HepG2 (cell line): Measurements from ENCODE around the gene DGUOK. TPM values are rescaled to one million over a fixed set of nuclear protein-coding genes. Genes with fewer than 3 reads are reported as not detected.

Experiments
- ATAC-seq: fragments of 200-7000 bp; cut with Tn5 transposase; 3 replicates; pipeline ENCODE4 v1.9.1; 2020; ENCODE audit warnings: mild to moderate bottlenecking, moderate library complexity
- BruUV-seq: library from RNA; stranded (reverse); fragments of 400-500 nt; replicated peaks from 2 replicates; lab custom pipeline; 2021; lab: Mats Ljungman, UMichigan
- CTCF ChIA-PET: fragments of 300-600 bp; formaldehyde crosslinking; extraction: SDS; loops from one replicate; lab custom pipeline; 2021; ENCODE audit warnings: low total read pairs, inconsistent platforms, low intra/inter-chr PET ratio; lab: Yijun Ruan, JAX
- POLR2A ChIA-PET: fragments of 350-600 bp; sonication (Branson Sonifier 250); formaldehyde crosslinking; loops from one replicate; lab custom pipeline; 2020; ENCODE audit warnings: antibody characterized with exemption, inconsistent platforms; lab: Yijun Ruan, JAX
- DNase-seq: peaks from one replicate; pipeline ENCODE4 v3.0.0-alpha.2; 2015; ENCODE audit warnings: low spot score
- FAIRE-seq: peaks from 3 replicates; lab custom pipeline; 2011; peaks lifted over from hg19 to GRCh38; lab: Jason Lieb, UNC
- H2AFZ ChIP-seq: one replicate; pipeline ENCODE4 v1.6.1; 2011; ENCODE audit warnings: low read length, inconsistent platforms
- H3K27ac ChIP-seq: fragments of 300-600 bp; 3 replicates; pipeline ENCODE4 v1.8.0; 2011; ENCODE audit warnings: mixed run types, mild to moderate bottlenecking, mixed read lengths, low read length, inconsistent platforms; ENCODE audit not compliant: insufficient read depth; ENCODE audit errors: extremely low read length
- H3K27me3 ChIP-seq, 2 experiments: fragments of 200-600 bp in 1 of 2; 2 replicates in 1 of 2; 3 replicates in 1 of 2; pipeline versions ENCODE4 v1.6.0 to v1.8.0; 2011; ENCODE audit warnings: low read length in 2 of 2, mild to moderate bottlenecking in 2 of 2, moderate library complexity in 2 of 2, inconsistent platforms in 1 of 2; ENCODE audit not compliant: insufficient read depth in 2 of 2, control insufficient read depth in 1 of 2
- H3K36me3 ChIP-seq, 2 experiments: fragments of 200-600 bp in 1 of 2; replicated peaks in 1 of 2; 2 replicates in 1 of 2; 3 replicates in 1 of 2; pipeline versions ENCODE4 v1.5.1 to v1.8.0; 2011; ENCODE audit warnings: low read length in 2 of 2, inconsistent platforms in 1 of 2; ENCODE audit not compliant: insufficient read depth in 2 of 2, control insufficient read depth in 1 of 2
- H3K4me1 ChIP-seq: 2 replicates; pipeline ENCODE4 v1.5.1; 2012; ENCODE audit warnings: low read length, inconsistent platforms; ENCODE audit not compliant: insufficient read depth
- H3K4me2 ChIP-seq: 2 replicates; pipeline ENCODE4 v1.6.0; 2011; ENCODE audit warnings: low read depth, low read length, inconsistent platforms
- H3K4me3 ChIP-seq, 3 experiments: fragments of 200-600 bp in 1 of 3; sonication (generic), shearing (Covaris generic) in 1 of 3; replicated peaks in 1 of 3; 2 replicates each; pipeline ENCODE4 v1.5.1; 2011 to 2016; ENCODE audit warnings: low read length in 3 of 3, inconsistent platforms in 2 of 3, low read depth in 2 of 3, mild to moderate bottlenecking in 2 of 3, control low read depth in 1 of 3, mixed read lengths in 1 of 3; ENCODE audit not compliant: insufficient read depth in 1 of 3
- H3K79me2 ChIP-seq: one replicate; pipeline ENCODE4 v1.6.1; 2011; ENCODE audit warnings: low read length, inconsistent platforms; ENCODE audit not compliant: insufficient read depth
- H3K9ac ChIP-seq: 2 replicates; pipeline ENCODE4 v1.6.0; 2011; ENCODE audit warnings: mild to moderate bottlenecking, low read depth, low read length, inconsistent platforms; ENCODE audit not compliant: insufficient read depth
- H3K9me3 ChIP-seq: 2 replicates; pipeline ENCODE4 v1.5.1; 2012; ENCODE audit warnings: mild to moderate bottlenecking, low read length
- H4K20me1 ChIP-seq: 2 replicates; pipeline ENCODE4 v1.6.0; 2011; ENCODE audit warnings: inconsistent platforms, mild to moderate bottlenecking, low read length, moderate library complexity; ENCODE audit not compliant: insufficient read depth
- FLYWCH1 ChIP-seq: sonication (generic); formaldehyde crosslinking; IDR thresholded peaks from 2 replicates; pipeline ENCODE4 v1.8.1; 2023; ENCODE audit warnings: mild to moderate bottlenecking, missing genetic modification reagents
- MEIS2 ChIP-seq: sonication (generic); formaldehyde crosslinking; IDR thresholded peaks from 2 replicates; pipeline ENCODE4 v1.9.0; 2021; ENCODE audit warnings: mild to moderate bottlenecking, missing genetic modification reagents
- PBX2 ChIP-seq: IDR thresholded peaks from 2 replicates; pipeline ENCODE4 v1.6.1; 2016; ENCODE audit warnings: control low read depth
- PBX3 ChIP-seq: sonication (generic); formaldehyde crosslinking; IDR thresholded peaks from 2 replicates; pipeline ENCODE4 v1.8.1; 2023; ENCODE audit warnings: missing genetic modification reagents, inconsistent platforms, borderline replicate concordance
- RFX1 ChIP-seq: fragments of 450-650 bp; IDR thresholded peaks from 2 replicates; pipeline ENCODE4 v1.6.1; 2017
- RNF219 ChIP-seq: sonication (generic); formaldehyde crosslinking; IDR thresholded peaks from 2 replicates; pipeline ENCODE4 v1.5.0; 2020; ENCODE audit warnings: mild to moderate bottlenecking, missing genetic modification reagents
- TP53 ChIP-seq: sonication (generic); formaldehyde crosslinking; conservative IDR thresholded peaks from 2 replicates; pipeline ENCODE4 v1.4.0; 2020; ENCODE audit warnings: missing genetic modification reagents
- ZBTB49 ChIP-seq: sonication (generic); formaldehyde crosslinking; IDR thresholded peaks from 2 replicates; pipeline ENCODE4 v1.4.0; 2020; ENCODE audit warnings: missing genetic modification reagents, borderline replicate concordance
- ZNF333 ChIP-seq: sonication (generic); formaldehyde crosslinking; IDR thresholded peaks from 2 replicates; pipeline ENCODE4 v1.4.0; 2020; ENCODE audit warnings: mild to moderate bottlenecking, missing genetic modification reagents, borderline replicate concordance
- WGBS: methylation state at CpG from one replicate; pipeline ENCODE4 v1.1.6; 2017; ENCODE audit warnings: low lambda C conversion rate; 5-methylcytosine and 5-hydroxymethylcytosine counted together
- in situ Hi-C: cut with HindIII; loops from 2 replicates; pipeline ENCODE4 v1.10.0; 2017; ENCODE audit warnings: low pct_unique_long_range_greater_than_20kb; ENCODE audit not compliant: extremely low pct_ligation_motif_present
- intact Hi-C: fragments of 100-400 bp; cut with micrococcal nuclease; formaldehyde crosslinking; loops from one replicate; pipeline ENCODE4 v1.10.0; 2022; ENCODE audit not compliant: unreplicated experiment
- polyA plus RNA-seq, 8 experiments: library from polyadenylated mRNA; depleted of rRNA in 3 of 8; stranded (reverse) in 7 of 8; unstranded in 1 of 8; fragments of >200 nt; fragmentation: Illumina TruSeq in 4 of 8; extraction: Trizol in 4 of 8; gene quantifications; 2 replicates each; pipeline versions ENCODE4 v1.2.1 to v1.2.3, GENCODE V29; 2011 to 2016; ENCODE audit warnings: low read depth in 4 of 8, missing spikeins in 1 of 8, mixed read lengths in 1 of 8; ENCODE audit not compliant: insufficient read depth in 1 of 8
- total RNA-seq, 5 experiments: library from RNA; depleted of rRNA; stranded (reverse); fragments of >200 nt; fragmentation: Illumina TruSeq; extraction: Trizol; gene quantifications; 2 replicates each; pipeline ENCODE4 v1.2.3, GENCODE V29; 2016; ENCODE audit warnings: low read depth in 1 of 5
- TF ChIP-seq, protein P1 (sequence below): sonication (generic); formaldehyde crosslinking; IDR thresholded peaks from 2 replicates; pipeline ENCODE4 v1.4.0; 2020; ENCODE audit warnings: missing genetic modification reagents

The DGUOK gene
- total and polyA plus RNA-seq, 2 of the 13 experiments (the other 11 are each of a cell fraction or from before 2014, with no cell fraction given): 105 to 137 TPM

- Histone ChIP-seq H3K4me1 (peaks cover 32% of the 10 kb centered on the region), H3K4me2 (no peak overlapping the region), H3K79me2 (no peaks in the 10 kb centered on the region), H4K20me1 (no peaks in the 10 kb centered on the region), H3K9ac (no peak overlapping the region), H2AFZ (no peak overlapping the region), H3K36me3 (no peaks in the 10 kb centered on the region), H3K9me3 (no peaks in the 10 kb centered on the region)
- in situ Hi-C loops: no loop called here
- ATAC-seq: no peak
- POLR2A ChIA-PET: no interaction called here
- 90% methylated on average over 2 of the region's 2 CpGs for WGBS
- no TSS peak for BruUV-seq
- TF ChIP-seq FLYWCH1: no peak
- TF ChIP-seq RFX1: peak; percentile 64
- no peak for TF ChIP-seq PBX2 (CRISPR knock-in tag)
- no peak for TF ChIP-seq PBX3
- TF ChIP-seq, all 625 proteins: peak for 1
- DNase-seq: no peak
- Histone ChIP-seq H3K4me3 (no peak overlapping the region), H3K27ac (no peak overlapping the region), H3K27me3 (peaks cover 0 to 62% of the 10 kb centered on the region in 2 experiments; a peak in 2 of 5 replicates)
- no peak for FAIRE-seq
- CTCF ChIA-PET: no interaction called here
- intact Hi-C loops: no loop called here
Measured at GRCh38 chr2:73977466-73977865, 50.8 kb downstream of the DGUOK start.

GRCh38 chr2:73979021-73979420, 52.3 kb downstream of the DGUOK start:
- WGBS: 67% methylated on average over 5 of the region's 5 CpGs
- BruUV-seq: no TSS peak
- no peaks in the 10 kb centered on the region for H3K79me2 ChIP-seq
- intact Hi-C loops (no loop called here), in situ Hi-C loops (no loop called here)
- no peak overlapping the region for H3K4me3 ChIP-seq
- H2AFZ ChIP-seq: no peak overlapping the region
- H3K27ac ChIP-seq: no peak overlapping the region
- no peaks in the 10 kb centered on the region for H3K36me3 ChIP-seq
- ATAC-seq: no peak
- H3K9ac ChIP-seq: no peak overlapping the region
- H3K9me3 ChIP-seq: no peaks in the 10 kb centered on the region
- DNase-seq: no peak
- H3K4me1 ChIP-seq: peaks cover 47% of the 10 kb centered on the region
- CTCF ChIA-PET: no interaction called here
- H3K4me2 ChIP-seq: no peak overlapping the region
- POLR2A ChIA-PET: interaction anchor here (0.9 to 1.4 kb wide), 3 partner anchors 23 to 151 kb away, joined by 3 to 4 read pairs (median 4); partner anchors contain the start of gene STAMBP
- H3K27me3 ChIP-seq: peaks cover 0 to 60% of the 10 kb centered on the region in 2 experiments; a peak in 2 of 5 replicates
- H4K20me1 ChIP-seq: no peaks in the 10 kb centered on the region
- FAIRE-seq: no peak
- TF ChIP-seq MEIS2 (CRISPR knock-in tag): no peak
- TF ChIP-seq, protein P1, sequence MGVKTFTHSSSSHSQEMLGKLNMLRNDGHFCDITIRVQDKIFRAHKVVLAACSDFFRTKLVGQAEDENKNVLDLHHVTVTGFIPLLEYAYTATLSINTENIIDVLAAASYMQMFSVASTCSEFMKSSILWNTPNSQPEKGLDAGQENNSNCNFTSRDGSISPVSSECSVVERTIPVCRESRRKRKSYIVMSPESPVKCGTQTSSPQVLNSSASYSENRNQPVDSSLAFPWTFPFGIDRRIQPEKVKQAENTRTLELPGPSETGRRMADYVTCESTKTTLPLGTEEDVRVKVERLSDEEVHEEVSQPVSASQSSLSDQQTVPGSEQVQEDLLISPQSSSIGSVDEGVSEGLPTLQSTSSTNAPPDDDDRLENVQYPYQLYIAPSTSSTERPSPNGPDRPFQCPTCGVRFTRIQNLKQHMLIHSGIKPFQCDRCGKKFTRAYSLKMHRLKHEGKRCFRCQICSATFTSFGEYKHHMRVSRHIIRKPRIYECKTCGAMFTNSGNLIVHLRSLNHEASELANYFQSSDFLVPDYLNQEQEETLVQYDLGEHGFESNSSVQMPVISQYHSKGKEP (CRISPR knock-in tag): no peak
- no peak for TF ChIP-seq TP53 (CRISPR knock-in tag)
- no peak for TF ChIP-seq ZBTB49 (CRISPR knock-in tag)
- no peak for TF ChIP-seq ZNF333 (CRISPR knock-in tag)
- no peak for TF ChIP-seq RNF219 (CRISPR knock-in tag)
